ENCODE results near the gene AFDN.
"Not testable (repeated sequence)": the region's sequence is repeated elsewhere in the genome, so short reads cannot be mapped to it uniquely, and the experiment has no call there.

The AFDN gene

GRCh38 chr6:167953551-167953950 is 126.8 kb downstream of the AFDN start:
- no peak for DNase-seq

GRCh38 chr6:167954151-167954550 is 127.4 kb downstream of the AFDN start:
- DNase-seq: no peak

GRCh38 chr6:167956491-167956890 is 129.8 kb downstream of the AFDN start:
- DNase-seq: no peak

- no peak for DNase-seq
These were observed 130.3 kb downstream of the AFDN start for GRCh38 chr6:167956983-167957492.

GRCh38 chr6:167957626-167958025 is 130.9 kb downstream of the AFDN start:
- no peak for DNase-seq

- DNase-seq: no peak
These were observed 133.9 kb downstream of the AFDN start for GRCh38 chr6:167960579-167960978.

- no peak for DNase-seq
These were observed 136.0 kb downstream of the AFDN start for GRCh38 chr6:167962711-167963110.

- no peak for DNase-seq
These were observed 136.9 kb downstream of the AFDN start for GRCh38 chr6:167963589-167964057.

- DNase-seq: no peak
These were observed 139.2 kb downstream of the AFDN start for GRCh38 chr6:167965592-167966539.

GRCh38 chr6:167966540-167966905 is 139.8 kb downstream of the AFDN start:
- no peak for DNase-seq

GRCh38 chr6:167968091-167968490 is 141.4 kb downstream of the AFDN start:
- peak; percentile 4 to 40 (median 20) for DNase-seq

GRCh38 chr6:167970230-167970629 is 143.5 kb downstream of the AFDN start:
- DNase-seq: no peak

- no peak for DNase-seq
These were observed 145.5 kb downstream of the AFDN start for GRCh38 chr6:167972193-167972592.

- no peak for DNase-seq
These were observed 146.6 kb downstream of the AFDN start for GRCh38 chr6:167973148-167973885.

- DNase-seq: no peak
These were observed 148.1 kb downstream of the AFDN start for GRCh38 chr6:167974640-167975344.

- DNase-seq: no peak
These were observed 148.7 kb downstream of the AFDN start for GRCh38 chr6:167975458-167975857.

- DNase-seq: not testable (repeated sequence)
These were observed 149.5 kb downstream of the AFDN start for GRCh38 chr6:167976116-167976657.

GRCh38 chr6:167976708-167977107 is 150.0 kb downstream of the AFDN start:
- DNase-seq: no peak

- DNase-seq: no peak
These were observed 151.2 kb downstream of the AFDN start for GRCh38 chr6:167977717-167978467.

- no peak for DNase-seq
These were observed 151.9 kb downstream of the AFDN start for GRCh38 chr6:167978607-167979006.

- no peak for DNase-seq
These were observed 152.9 kb downstream of the AFDN start for GRCh38 chr6:167979436-167980139.
